GM21515 (cell line): Measurements from ENCODE around the gene CD72.
"Not testable (repeated sequence)": the region's sequence is repeated elsewhere in the genome, so short reads cannot be mapped to it uniquely, and the experiment has no call there.

Experiments
- ATAC-seq: cut with Tn5 transposase; IDR thresholded peaks from one replicate; pipeline ENCODE4 v1.9.1; 2021; ENCODE audit not compliant: unreplicated experiment

CD72 gene

DNA sequence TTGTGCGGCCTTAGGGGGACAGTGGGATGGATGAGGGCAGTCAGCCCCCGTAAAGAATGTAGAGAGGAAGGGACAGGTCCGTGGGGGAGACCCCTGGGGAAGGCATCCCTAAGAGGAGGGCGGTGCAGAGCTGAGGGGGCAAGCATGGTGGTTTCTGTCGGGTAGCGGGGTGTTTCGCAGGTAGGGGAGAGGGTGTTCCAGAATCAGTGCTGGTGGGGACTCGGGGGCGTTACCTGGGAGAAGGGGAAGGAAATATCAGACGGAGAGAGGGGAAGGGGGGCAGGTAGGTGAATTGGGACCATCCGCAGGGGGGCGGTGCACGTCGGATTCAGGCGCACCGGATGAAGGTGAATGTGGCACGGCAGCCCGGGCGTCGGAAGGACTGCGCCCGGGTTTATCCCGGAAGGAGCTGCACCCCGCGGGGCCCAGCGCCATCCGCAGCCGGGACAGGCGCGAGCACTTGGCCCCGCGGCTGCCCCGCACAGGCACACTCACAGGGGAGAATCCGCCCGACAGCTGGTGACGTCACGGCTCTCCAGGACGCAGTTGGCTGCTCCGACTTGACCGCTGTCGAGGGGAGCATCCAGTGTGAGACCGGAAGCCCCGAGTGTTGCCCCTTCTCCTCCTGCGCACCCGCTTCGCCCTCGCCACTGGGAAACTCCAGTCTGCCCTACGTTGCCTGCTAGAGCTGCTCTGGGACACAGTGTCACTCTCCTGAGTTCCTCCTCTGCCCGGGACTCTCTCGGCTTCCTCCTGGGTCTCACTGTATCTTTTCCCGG, 1.3 kb downstream of the CD72 start:
- ATAC-seq, result no peak

DNA sequence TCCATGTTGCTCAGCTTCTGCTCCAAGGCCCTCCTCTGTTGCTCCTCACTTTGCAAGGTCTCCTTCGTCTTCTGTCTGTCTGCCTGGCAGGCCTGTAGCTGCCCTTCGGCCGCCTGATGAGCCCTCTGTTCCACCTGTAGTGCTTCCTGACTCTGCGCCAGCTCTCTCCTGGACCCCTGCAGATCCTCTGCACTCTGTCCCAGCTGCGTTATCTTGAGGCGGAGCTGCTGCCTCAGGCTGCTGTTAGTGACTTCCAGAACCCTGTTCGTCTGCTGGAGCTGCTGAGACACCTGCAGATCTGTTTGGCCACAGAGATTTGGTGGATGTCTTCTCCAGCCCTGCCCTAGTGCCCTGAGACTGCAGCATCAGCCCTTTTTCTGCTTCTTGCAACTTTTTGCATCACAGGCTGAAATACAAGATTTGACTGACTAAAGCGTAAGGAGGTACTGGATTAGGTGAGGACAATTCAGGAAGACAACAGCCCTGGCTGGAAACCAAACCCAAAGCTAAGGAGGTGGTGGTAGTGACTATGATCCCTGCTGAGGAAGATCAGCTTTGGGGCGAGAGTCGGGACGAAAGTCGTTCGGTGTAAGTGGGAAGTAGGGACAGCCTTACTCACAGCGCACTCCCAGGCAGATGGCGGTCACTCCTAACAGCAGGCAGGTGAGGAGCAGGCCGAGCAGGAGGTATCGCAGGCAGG, 2.1 kb downstream of the CD72 start:
- no peak for ATAC-seq

DNA sequence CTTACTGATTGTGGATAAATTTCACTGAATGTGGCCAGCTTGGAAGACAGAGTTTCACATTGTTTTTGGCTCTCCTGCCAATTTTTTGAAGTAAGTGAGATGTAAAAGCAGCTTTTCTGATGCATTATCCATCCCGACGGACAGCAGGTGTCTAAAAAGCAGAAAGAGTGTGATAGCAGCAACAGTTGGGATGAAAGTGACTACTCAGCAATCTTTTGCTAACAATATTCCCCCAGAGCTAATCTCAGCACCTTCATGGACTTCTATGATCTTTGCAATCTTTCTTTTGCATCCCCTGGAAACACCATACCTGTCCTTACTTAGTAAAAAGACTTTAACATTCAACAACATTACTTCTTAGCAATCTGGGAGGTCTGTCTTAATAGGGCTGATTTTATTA, 5.4 kb downstream of the CD72 start:
- no peak for ATAC-seq

DNA sequence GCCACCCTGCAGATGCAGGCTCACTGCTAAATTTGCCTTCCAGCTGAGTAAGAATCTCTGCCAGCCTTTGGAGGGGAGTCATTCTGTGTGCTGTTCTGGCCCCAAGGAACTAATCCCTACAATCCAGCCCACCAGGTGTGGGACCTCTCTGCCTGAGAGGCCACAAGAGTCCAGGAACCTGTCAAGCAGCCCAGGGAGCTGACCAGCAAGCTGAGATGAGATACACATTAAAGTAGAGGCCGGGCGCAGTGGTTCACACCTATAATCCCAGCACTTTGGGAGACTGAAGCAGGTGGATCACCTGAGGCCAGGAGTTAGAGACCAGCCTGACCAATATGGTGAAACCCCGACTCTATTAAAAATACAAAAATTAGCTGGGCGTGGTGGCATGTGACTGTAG, 6.1 kb downstream of the CD72 start:
- ATAC-seq, result not testable (repeated sequence)

DNA sequence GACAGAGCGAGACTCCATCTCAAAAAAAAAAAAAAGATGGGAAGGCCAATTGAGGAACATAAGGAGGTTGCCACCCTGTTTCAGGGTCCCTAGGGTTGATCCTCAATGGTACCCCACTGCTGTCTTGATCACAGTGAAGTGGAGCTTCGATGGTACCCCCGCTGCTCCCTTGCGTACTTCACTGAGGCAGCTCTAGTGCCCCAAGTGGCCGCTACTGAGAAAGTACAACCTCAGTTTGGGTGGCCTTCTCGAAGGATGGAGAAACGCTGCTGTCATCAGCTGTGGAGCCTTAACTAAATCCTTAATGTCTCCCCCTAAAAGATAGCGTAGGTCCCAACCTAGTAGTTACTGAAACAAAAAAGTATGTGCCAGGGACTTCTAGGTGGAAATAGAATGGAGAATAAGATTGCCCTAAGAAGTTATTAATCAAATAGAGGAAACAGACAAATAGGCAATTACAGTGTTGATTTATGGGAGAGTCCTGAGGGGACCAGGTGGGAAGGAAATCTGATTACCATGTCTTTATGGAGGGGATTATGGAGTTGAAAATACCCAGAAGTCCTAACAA, 6.9 kb downstream of the CD72 start:
- peak; percentile 48 for ATAC-seq

DNA sequence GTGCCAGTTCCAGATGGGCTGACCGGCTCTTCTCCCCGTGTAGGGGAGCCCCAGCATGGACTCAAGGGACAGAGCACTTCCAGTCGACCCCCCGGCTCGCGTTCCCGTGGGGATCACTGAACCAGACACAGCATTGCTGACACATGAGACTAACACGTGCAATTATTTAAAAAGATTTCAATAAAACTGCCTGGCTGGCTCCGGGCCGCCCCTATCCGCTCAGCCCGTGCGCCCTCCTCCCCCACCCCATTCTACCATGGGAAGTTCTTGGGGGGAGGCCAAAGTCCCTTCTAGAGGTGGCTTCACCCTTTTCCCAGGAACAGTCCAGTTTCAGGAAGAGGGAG, 8.4 kb downstream of the CD72 start:
- no peak for ATAC-seq

DNA sequence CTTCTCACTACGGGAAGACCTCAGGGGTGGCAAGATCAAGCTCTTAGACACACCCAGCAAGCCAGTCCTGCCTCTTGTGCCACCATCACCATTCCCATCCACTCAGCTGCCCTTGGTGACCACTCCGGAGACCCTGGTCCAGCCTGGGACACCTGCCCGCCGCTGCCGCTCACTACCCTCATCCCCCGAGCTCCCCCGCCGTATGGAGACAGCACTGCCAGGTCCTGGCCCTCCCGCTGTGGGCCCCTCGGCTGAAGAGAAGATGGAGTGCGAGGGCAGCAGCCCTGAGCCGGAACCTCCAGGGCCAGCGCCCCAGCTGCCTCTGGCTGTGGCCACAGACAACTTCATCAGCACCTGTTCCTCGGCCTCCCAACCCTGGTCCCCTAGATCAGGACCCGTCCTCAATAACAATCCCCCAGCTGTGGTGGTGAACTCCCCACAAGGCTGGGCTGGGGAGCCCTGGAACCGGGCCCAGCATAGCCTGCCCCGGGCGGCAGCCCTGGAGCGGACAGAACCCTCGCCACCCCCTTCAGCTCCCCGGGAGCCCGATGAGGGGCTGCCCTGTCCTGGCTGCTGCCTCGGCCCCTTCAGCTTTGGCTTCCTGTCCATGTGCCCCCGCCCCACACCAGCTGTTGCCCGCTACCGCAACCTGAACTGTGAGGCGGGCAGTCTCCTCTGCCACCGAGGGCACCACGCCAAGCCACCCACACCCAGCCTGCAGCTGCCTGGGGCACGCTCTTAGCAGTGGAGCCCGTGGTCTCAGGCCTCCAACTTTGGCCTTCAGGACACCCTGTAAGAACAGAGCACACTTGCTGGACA, 9.0 kb downstream of the CD72 start:
- ATAC-seq, result no peak

DNA sequence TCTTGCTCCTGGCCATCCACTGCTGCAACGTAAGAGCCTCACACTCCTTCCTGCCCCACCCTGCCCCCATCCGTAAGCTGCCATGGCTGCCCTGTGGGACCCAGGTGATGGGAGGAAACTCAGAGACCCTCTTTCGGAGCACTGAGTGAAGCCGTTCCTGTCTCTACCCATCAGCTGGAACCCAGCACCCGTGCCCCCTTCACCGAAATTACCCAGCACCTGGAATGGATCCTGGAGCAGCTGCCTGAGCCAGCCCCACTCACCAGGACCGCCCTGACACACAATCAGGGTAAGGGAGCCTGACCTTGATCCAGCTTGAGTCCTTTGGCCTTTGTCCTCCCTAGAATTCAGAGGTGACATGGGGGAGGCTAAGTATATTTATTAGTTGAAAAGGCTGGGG, 10.0 kb downstream of the CD72 start:
- ATAC-seq, result no peak

DNA sequence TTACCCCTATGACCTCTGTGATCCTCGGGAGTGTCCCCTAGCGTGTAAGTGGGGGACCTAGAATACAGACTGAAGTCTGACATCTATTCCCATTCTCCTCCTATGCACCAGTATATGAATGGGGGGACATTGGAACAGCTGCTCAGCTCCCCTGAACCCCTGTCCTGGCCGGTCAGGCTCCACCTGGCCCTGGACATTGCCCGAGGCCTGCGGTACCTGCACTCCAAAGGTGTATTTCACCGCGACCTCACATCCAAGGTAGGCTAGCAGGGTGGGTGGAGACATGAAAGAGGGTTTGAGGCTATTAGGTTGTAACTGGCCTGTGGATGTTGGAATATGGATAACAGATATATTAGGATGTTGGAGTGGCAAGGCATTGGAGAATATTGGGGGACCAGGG, 11.5 kb downstream of the CD72 start:
- ATAC-seq, result no peak

DNA sequence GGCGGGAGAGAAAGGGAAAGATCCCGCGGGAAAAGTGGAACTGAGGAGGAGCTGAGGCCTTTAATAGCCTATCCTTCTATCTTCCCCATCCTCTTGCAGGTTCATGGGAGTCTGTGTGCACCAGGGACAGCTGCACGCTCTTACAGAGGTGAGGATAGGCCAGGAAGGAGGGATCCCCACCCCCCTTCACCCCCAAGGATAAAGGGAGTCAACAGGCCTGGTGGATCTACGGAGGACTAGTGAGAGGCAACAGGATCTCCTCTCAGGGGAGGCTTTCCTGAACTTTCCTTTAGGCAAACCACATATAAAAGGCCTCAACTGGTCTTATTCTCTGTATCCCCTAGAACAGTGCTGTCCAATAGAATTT, 12.1 kb downstream of the CD72 start:
- no peak for ATAC-seq

DNA sequence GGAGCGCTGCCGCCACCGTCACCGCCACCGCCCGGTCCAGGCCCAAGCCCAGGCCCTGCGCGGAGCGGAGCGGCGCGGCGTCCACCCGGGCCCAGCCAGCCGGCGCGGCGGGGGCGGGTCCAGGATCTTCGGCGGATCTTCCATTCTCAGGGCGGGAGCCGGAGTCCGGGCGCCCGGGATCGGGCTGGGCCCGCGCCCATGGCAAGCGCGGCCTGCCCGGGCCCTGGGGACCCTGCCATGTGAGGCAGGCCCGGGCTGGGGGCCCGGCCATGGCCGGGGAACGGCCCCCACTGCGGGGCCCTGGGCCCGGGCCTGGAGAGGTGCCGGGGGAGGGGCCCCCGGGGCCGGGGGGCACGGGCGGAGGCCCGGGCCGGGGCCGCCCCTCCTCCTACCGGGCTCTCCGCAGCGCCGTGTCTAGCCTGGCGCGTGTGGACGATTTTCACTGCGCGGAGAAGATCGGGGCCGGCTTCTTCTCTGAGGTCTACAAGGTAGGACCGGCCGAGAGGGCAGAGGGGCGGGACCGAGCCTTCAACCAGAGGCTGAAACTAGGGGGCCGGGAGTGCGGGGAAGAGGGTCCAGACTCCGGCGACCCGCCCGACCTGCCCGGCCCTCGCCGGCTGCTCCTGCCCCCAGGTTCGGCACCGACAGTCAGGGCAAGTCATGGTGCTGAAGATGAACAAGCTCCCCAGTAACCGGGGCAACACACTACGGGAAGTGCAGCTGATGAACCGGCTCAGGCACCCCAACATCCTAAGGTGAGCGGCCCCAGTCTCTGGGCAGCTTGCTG, 12.7 kb downstream of the CD72 start:
- ATAC-seq, result peak; percentile 13

DNA sequence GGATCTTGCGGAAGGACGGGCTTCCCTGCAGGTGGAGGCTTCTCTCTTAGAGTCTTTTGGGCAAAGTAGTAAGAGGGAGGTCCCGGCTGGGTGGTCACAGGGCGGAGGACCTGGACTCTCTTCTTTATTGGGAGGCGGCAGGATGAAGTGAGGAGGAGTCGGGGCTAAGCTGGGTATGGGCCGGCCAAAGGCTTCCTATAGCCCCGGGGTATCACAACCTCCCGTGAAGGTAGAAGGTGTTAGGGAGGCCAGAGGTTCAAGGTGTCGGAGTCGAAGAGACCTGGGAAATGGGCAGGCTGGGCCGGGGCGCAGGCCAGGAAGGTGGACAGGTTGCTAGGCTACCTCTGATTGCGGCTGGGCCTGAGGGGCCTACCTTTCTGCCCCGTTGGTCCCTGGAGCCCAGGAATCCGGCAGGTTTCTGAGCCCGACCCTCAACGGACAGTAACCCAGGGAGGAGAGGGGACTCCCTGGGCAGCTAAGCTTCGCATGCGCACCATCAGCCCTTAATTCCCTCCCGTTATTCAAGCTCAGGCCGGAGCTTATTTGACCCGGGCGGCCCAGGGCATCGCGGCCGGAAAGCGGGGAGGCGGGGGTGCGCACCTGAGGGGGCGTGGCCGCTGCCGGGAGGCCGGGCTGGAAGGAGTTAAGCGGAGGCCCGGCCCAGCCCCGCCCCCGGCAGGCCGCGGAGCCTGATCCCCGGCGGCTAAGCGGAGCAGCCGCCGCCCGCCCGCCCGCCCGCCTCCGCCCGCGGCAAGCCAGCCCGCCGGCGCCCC, 13.4 kb downstream of the CD72 start, which contains the start of gene TESK1:
TESK1 (plus strand) TSS at position 685 of the 773 bp plus-strand sequence. CDS start 358 bp downstream, outside the sequence.
- ATAC-seq, result peak; percentile 43

DNA sequence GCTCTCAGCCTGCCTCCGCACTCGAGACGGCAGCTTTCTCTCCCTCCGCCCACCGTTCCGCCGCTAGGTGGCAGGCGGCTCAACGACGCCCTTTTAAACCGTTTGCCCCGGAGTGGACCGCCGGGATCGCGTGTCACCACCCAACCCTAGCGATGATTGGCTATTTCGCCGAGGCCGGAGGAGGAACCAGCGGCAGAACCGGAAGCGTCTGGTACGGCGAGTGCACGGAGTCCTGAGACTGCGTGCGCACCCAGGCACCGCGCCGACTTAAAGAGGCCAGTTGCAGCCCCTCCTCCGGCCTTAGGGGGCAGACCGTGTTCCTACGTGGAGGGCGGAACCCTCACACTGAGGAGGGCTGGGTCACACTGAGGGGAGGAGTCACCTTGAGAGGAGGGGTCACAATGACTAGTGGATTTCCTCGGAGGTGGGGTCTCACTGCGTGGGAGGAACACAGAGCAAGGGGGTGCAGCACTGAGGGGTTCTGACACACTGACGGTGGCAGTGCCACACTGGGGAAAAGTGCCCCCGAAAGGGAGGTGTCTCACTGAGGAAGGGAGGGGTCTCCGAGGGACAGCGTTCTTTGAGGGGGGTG, 14.1 kb downstream of the CD72 start:
- ATAC-seq, result peak; percentile 76

DNA sequence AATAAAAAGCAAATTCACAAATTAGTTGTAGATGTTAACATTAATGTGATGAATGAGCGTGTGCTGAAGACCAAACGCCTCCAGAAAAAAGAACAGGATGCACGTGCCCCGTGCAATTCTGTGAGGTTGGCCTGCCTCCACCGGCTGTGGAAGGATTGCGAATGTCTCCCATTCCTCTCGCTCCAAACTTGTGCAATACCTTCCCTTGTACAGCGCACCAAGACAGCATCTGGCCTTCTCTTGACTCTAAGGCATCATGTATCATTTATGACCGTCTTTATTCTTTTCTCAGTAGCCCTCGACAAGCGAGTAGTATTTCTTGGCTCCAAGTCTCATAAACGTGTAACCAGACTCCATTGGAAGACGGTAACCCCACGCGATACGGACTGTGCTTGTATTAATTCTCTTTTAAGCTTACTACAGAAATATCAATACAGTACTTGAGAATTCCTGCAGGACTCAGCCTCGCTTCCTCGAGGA, 14.7 kb downstream of the CD72 start:
- no peak for ATAC-seq

DNA sequence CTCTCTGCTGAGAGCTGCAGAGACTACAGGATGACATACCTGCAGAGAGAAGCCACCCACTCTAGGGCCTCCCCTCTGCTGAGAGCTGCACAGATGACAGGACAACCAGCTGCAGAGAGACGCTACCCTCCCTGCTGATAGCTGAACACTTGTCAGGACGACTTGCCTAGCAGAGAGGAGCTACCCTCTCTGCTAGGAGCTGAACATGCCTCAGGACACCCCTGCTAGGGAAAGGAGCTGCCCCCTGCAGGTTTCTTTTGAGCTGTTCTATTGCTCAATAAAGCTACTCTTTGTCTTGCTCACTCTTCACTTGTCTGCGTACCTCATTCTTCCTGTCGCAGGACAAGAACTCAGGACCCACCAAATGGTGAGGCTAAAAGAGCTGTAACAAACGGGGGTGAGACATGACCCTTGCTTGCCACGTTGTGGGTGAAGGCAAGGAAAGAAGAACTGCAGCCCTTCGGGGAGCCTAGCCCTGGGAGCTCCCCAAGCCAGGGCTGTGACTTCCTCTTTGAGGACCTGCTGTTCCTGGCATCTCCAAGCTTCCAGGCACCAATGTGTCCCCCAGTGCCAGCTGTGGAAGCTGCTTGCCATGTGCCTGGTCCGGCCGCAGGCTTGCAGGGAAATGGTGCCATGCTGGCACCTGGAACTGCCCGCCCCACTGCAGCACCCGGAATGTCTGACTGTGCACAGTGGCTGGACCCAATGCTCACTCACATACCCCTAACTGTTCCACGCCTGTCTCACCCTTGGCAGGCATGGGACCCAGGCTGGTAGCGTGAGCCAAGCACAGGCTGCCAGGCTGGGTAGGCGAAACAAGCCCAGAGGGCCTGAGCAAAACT, 18.2 kb downstream of the CD72 start:
- ATAC-seq, result no peak

DNA sequence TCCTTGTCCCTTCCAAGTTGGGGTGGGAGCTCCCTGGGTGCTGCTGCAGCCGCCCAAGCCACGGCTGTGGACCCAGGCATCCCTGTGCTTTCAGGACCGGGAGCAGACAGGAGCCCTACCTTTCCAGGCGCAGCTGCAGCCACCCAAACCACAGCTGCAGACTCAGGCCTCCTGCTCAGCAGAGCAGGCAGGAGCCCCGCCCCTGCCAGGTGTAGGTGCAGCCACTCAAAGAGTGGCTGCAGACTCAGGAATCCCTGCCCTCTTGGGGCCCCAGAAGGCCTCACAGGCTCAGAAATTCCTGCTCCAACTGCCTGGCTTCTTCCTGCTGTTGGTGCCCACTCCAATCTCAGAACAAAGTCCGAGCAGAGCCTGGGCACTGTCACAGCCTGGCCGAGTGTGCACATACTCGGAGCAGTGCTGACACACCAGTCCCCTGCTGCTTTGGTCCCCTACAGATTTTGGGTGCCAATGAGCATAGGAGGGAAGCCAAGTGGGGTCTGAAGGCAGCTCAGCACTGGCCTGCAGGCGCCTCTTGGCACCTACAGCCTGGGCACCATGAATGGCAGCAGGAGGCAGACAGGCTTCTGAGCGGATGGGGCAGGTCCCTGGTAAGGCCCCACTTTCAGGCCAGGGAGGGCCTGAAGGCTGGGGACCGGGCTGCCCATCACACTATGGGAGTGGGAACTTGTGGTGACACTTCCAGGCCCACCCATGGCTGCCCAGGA, 19.2 kb downstream of the CD72 start:
- no peak for ATAC-seq

DNA sequence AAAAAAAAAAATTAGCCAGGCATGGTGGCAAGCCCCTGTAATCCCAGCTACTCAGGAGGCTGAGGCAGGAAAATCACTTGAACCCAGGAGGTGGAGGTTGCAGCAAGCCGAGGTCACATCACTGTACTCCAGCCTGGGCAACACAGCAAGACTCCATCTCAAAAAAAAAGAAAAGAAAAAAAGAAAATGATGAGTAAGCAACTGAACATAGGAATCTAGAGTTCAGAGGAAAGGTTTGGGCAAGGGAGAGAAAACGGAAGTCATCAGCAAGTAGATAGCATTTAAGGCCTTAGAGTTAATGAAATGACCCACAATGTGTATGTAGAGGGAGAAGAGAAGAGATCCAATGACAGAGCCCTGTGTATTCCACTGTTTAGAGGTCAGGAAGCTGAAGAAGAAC, 21.3 kb downstream of the CD72 start:
- not testable (repeated sequence) for ATAC-seq

DNA sequence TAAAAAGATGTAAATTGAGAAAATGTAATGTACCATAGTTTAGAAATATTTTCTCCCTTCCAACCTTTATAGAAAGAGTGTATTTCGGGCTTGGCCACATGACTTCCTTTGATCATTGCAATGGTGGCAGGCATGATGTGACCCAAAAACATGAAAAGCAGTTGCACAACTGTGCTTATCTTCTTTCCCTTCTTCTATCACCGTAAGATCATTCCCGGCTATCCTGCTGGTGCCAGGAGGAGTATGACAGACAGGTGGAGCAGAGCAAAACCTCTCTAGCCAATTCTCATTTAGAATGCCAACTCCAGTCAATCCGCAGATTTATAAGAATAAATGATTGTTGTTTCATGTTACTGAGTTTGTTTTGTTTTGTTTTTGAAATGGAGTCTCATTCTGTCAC, 23.7 kb downstream of the CD72 start:
- no peak for ATAC-seq
